IMR-90 (cell line): ENCODE measurements around the gene SLC25A33.

Experiments used
- CTCF ChIP-seq: conservative IDR thresholded peaks from 2 replicates; pipeline ENCODE4 v1.5.1; 2012; ENCODE audit warnings: mild to moderate bottlenecking, low read depth, low read length, improper control_type of control experiment
- MAFK ChIP-seq: IDR thresholded peaks from 2 replicates; pipeline ENCODE4 v1.6.1; 2012; ENCODE audit warnings: low read depth, low read length, improper control_type of control experiment
- MXI1 ChIP-seq: IDR thresholded peaks from 2 replicates; pipeline ENCODE4 v1.6.1; 2012; ENCODE audit warnings: low read depth, mild to moderate bottlenecking, low read length, moderate library complexity, borderline replicate concordance
- NFE2L2 ChIP-seq: fragments of 150-350 bp; IDR thresholded peaks from 2 replicates; pipeline ENCODE4 v1.6.1; 2016; ENCODE audit warnings: low read depth, mild to moderate bottlenecking, low read length
- POLR2A ChIP-seq: IDR thresholded peaks from 2 replicates; pipeline ENCODE4 v1.6.1; 2012; ENCODE audit warnings: mild to moderate bottlenecking, low read depth, low read length
- RFX5 ChIP-seq: IDR thresholded peaks from 2 replicates; pipeline ENCODE4 v1.8.0; 2012; ENCODE audit warnings: low read depth, mild to moderate bottlenecking, low read length, moderate library complexity

- TF ChIP-seq MXI1 (no peak), POLR2A (no peak), CTCF (no peak), MAFK (no peak), RFX5 (no peak), NFE2L2 (no peak)
Measured at GRCh38 chr1:9611716-9612115, 72.5 kb downstream of the SLC25A33 start.
